ENCODE results near the gene DAP.
"Not testable (repeated sequence)": the region's sequence is repeated elsewhere in the genome, so short reads cannot be mapped to it uniquely, and the experiment has no call there.

DAP gene

GRCh38 chr5:10734037-10734709, 26.9 kb downstream of the DAP start:
- no peak for DNase-seq (ENCODE audit: low read depth)

GRCh38 chr5:10733426-10733825, 27.6 kb downstream of the DAP start:
- no peak for DNase-seq (ENCODE audit: low read depth)

- no peak for DNase-seq (ENCODE audit: low read depth)
Observed at GRCh38 chr5:10731913-10732312, 29.1 kb downstream of the DAP start.

- no peak for DNase-seq (ENCODE audit: low read depth)
Observed at GRCh38 chr5:10730043-10730351, 31.0 kb downstream of the DAP start.

GRCh38 chr5:10729320-10730042, 31.6 kb downstream of the DAP start:
- DNase-seq (ENCODE audit: low read depth): no peak

GRCh38 chr5:10728679-10729078, 32.4 kb downstream of the DAP start:
- no peak for DNase-seq (ENCODE audit: low read depth)

GRCh38 chr5:10727861-10728260, 33.2 kb downstream of the DAP start:
- no peak for DNase-seq (ENCODE audit: low read depth)

GRCh38 chr5:10726913-10727517, 34.0 kb downstream of the DAP start:
- no peak for DNase-seq (ENCODE audit: low read depth)

- DNase-seq (ENCODE audit: low read depth): no peak
Observed at GRCh38 chr5:10726179-10726912, 34.7 kb downstream of the DAP start.

GRCh38 chr5:10725636-10726035, 35.4 kb downstream of the DAP start:
- DNase-seq (ENCODE audit: low read depth): no peak

GRCh38 chr5:10724781-10725507, 36.1 kb downstream of the DAP start:
- peak; percentile 72 for DNase-seq (ENCODE audit: low read depth)

GRCh38 chr5:10723514-10723913, 37.5 kb downstream of the DAP start:
- DNase-seq (ENCODE audit: low read depth): no peak

- DNase-seq (ENCODE audit: low read depth): not testable (repeated sequence)
Observed at GRCh38 chr5:10720766-10721165, 40.3 kb downstream of the DAP start.

- peak; percentile 55 for DNase-seq (ENCODE audit: low read depth)
Observed at GRCh38 chr5:10719965-10720364, 41.1 kb downstream of the DAP start.

GRCh38 chr5:10718617-10719016, 42.4 kb downstream of the DAP start:
- DNase-seq (ENCODE audit: low read depth): not testable (repeated sequence)

GRCh38 chr5:10716825-10717224, 44.2 kb downstream of the DAP start:
- DNase-seq (ENCODE audit: low read depth): not testable (repeated sequence)

GRCh38 chr5:10715605-10716290, 45.3 kb downstream of the DAP start:
- no peak for DNase-seq (ENCODE audit: low read depth)

- no peak for DNase-seq (ENCODE audit: low read depth)
Observed at GRCh38 chr5:10712574-10713366, 48.3 kb downstream of the DAP start.

GRCh38 chr5:10711562-10711961, 49.5 kb downstream of the DAP start:
- DNase-seq (ENCODE audit: low read depth): no peak

GRCh38 chr5:10710513-10711128, 50.4 kb downstream of the DAP start:
- no peak for DNase-seq (ENCODE audit: low read depth)

Data from stromal cell of bone marrow (primary cell).